IPS DF 19.7 (cell line): ENCODE measurements around the gene TIMM21.

ENCODE experiments used
- DNase-seq: peaks from one replicate; pipeline ENCODE4 v3.0.0-alpha.2; 2013; ENCODE audit warnings: low read depth, low spot score

Gene TIMM21

GRCh38 chr18:74147491-74147778 is 888 bp upstream of the TIMM21 start:
- DNase-seq, result no peak

- DNase-seq, result no peak
These were observed 284 bp downstream of the TIMM21 start for GRCh38 chr18:74148543-74149070.

GRCh38 chr18:74149878-74150277 is 1.6 kb downstream of the TIMM21 start:
- no peak for DNase-seq

- DNase-seq, result no peak
These were observed 3.9 kb downstream of the TIMM21 start for GRCh38 chr18:74152270-74152669.

- no peak for DNase-seq
These were observed 4.5 kb downstream of the TIMM21 start for GRCh38 chr18:74152857-74153256.

- no peak for DNase-seq
These were observed 5.1 kb downstream of the TIMM21 start for GRCh38 chr18:74153377-74153776.

GRCh38 chr18:74153793-74154192 is 5.5 kb downstream of the TIMM21 start:
- DNase-seq, result no peak

- DNase-seq, result no peak
These were observed 6.4 kb downstream of the TIMM21 start for GRCh38 chr18:74154716-74155115.

GRCh38 chr18:74155276-74155675 is 7.0 kb downstream of the TIMM21 start:
- no peak for DNase-seq

GRCh38 chr18:74163019-74163660 is 14.8 kb downstream of the TIMM21 start:
- DNase-seq, result no peak

GRCh38 chr18:74166386-74166785 is 18.1 kb downstream of the TIMM21 start:
- DNase-seq, result no peak

GRCh38 chr18:74171910-74172606 is 23.7 kb downstream of the TIMM21 start:
- no peak for DNase-seq

GRCh38 chr18:74172697-74173433 is 24.5 kb downstream of the TIMM21 start:
- DNase-seq, result no peak

- no peak for DNase-seq
These were observed 25.1 kb downstream of the TIMM21 start for GRCh38 chr18:74173434-74173750.

- DNase-seq, result no peak
These were observed 27.3 kb downstream of the TIMM21 start for GRCh38 chr18:74175658-74176057.

- no peak for DNase-seq
These were observed 30.6 kb downstream of the TIMM21 start for GRCh38 chr18:74178884-74179283.

GRCh38 chr18:74179623-74180199 is 31.4 kb downstream of the TIMM21 start:
- DNase-seq, result no peak

GRCh38 chr18:74182335-74182734 is 34.0 kb downstream of the TIMM21 start:
- no peak for DNase-seq

- no peak for DNase-seq
These were observed 34.8 kb downstream of the TIMM21 start for GRCh38 chr18:74183130-74183529.

- DNase-seq, result no peak
These were observed 36.6 kb downstream of the TIMM21 start for GRCh38 chr18:74184875-74185274.

- no peak for DNase-seq
These were observed 37.5 kb downstream of the TIMM21 start for GRCh38 chr18:74185860-74186259.

GRCh38 chr18:74186661-74187060 is 38.3 kb downstream of the TIMM21 start:
- DNase-seq, result no peak

GRCh38 chr18:74190086-74190485 is 41.8 kb downstream of the TIMM21 start:
- DNase-seq, result no peak
